Spleen (tissue), 13 donors: ENCODE measurements around the gene VCX3A. TPM values are rescaled to one million over a fixed set of nuclear protein-coding genes. Genes with fewer than 3 reads are reported as not detected.
"Not testable (repeated sequence)": the region's sequence is repeated elsewhere in the genome, so short reads cannot be mapped to it uniquely, and the experiment has no call there.

Source experiments
- DNase-seq: peaks from one replicate; pipeline ENCODE4 v3.0.0-alpha.2; 2020
- H3K27ac ChIP-seq, 8 donors: fragments of 200-600 bp; sonication (generic) in 7 of 8; 1 replicate in 4 of 8; 2 replicates in 4 of 8; pipeline versions ENCODE4 v1.5.0 to v1.8.0; 2016 to 2021; ENCODE audit warnings: inconsistent platforms in 4 of 8, mild to moderate bottlenecking in 4 of 8, moderate library complexity in 1 of 8
- H3K27me3 ChIP-seq, 7 donors: fragments of 200-600 bp; sonication (generic) in 6 of 7; replicated peaks in 1 of 7; 1 replicate in 4 of 7; 2 replicates in 3 of 7; pipeline versions ENCODE4 v1.5.0 to v1.8.0; 2016 to 2021; ENCODE audit warnings: inconsistent platforms in 3 of 7, mild to moderate bottlenecking in 1 of 7
- H3K36me3 ChIP-seq, 6 donors: fragments of 200-600 bp; sonication (generic) in 5 of 6; 1 replicate in 4 of 6; 2 replicates in 2 of 6; pipeline versions ENCODE4 v1.5.0 to v1.8.0; 2016 to 2021; ENCODE audit warnings: inconsistent platforms in 2 of 6
- H3K4me1 ChIP-seq, 6 donors: fragments of 200-600 bp; sonication (generic) in 5 of 6; 1 replicate in 3 of 6; 2 replicates in 3 of 6; pipeline versions ENCODE4 v1.5.0 to v1.8.0; 2016 to 2021; ENCODE audit warnings: inconsistent platforms in 3 of 6
- H3K4me3 ChIP-seq, 8 donors: fragments of 200-600 bp; sonication (generic) in 7 of 8; 1 replicate in 4 of 8; 2 replicates in 4 of 8; pipeline versions ENCODE4 v1.5.0 to v1.8.0; 2016 to 2021; ENCODE audit warnings: inconsistent platforms in 4 of 8, mild to moderate bottlenecking in 4 of 8, moderate library complexity in 2 of 8
- H3K9me3 ChIP-seq, 8 donors: fragments of 200-600 bp; sonication (generic) in 7 of 8; 1 replicate in 4 of 8; 2 replicates in 4 of 8; pipeline versions ENCODE4 v1.5.0 to v1.8.0; 2016 to 2021; ENCODE audit warnings: inconsistent platforms in 4 of 8
- POLR2A ChIP-seq, 3 donors: fragments of 450-650 bp; IDR thresholded peaks; one replicate each; pipeline ENCODE4 v1.5.1; 2017; ENCODE audit warnings: antibody characterized with exemption in 3 of 3, mild to moderate bottlenecking in 1 of 3
- POLR2AphosphoS5 ChIP-seq, 3 donors: sonication (generic); formaldehyde crosslinking; IDR thresholded peaks; one replicate each; pipeline ENCODE4 v1.5.1; 2017; ENCODE audit warnings: antibody characterized with exemption in 3 of 3
- WGBS, 5 donors: extraction: QIAGEN DNeasy Blood & Tissue Kit in 3 of 5; methylation state at CpG; one replicate each; pipeline versions ENCODE4 v1.1.5 to v1.1.7; 2013 to 2018; 5-methylcytosine and 5-hydroxymethylcytosine counted together
- intact Hi-C: fragments of 100-400 bp; cut with DNase I; formaldehyde crosslinking; loops from one replicate; pipeline ENCODE4 v1.15.0; 2023; ENCODE audit warnings: low total_unique reads
- long read RNA-seq, 2 donors: transcript quantifications; one replicate each; lab custom pipeline, GENCODE V29; 2026
- polyA plus RNA-seq, 3 donors: library from polyadenylated mRNA; stranded (reverse); fragments of 200-250 nt; gene quantifications; one replicate each; pipeline ENCODE4 v1.2.1, GENCODE V29; 2013
- total RNA-seq, 7 donors: library from RNA; depleted of rRNA in 3 of 7; stranded (reverse); fragments of >200 nt in 3 of 7; fragmentation: NEBNext Ultra II Directional in 4 of 7; extraction: Animal tissue kit (Norgen Biotek cat#: 25700) in 4 of 7; gene quantifications; one replicate each; pipeline versions ENCODE4 v1.1.0 to v1.2.1, GENCODE V29; 2016 to 2021
- TF ChIP-seq, protein P1 (sequence below), 11 experiments: fragments of 200-600 bp in 7 of 11; fragments of 450-650 bp in 4 of 11; sonication (generic) in 4 of 11; IDR thresholded peaks in 8 of 11; conservative IDR thresholded peaks in 3 of 11; 1 replicate in 7 of 11; 2 replicates in 4 of 11; pipeline versions ENCODE4 v1.4.0 to v1.8.0; 2016 to 2021; ENCODE audit warnings: antibody characterized with exemption in 11 of 11, inconsistent platforms in 4 of 11, mild to moderate bottlenecking in 1 of 11
- donor health status: healthy with polysubstance abuse.
- donor health status: DM: no; HTN: no; CAD: no; lungs with moderate emphysema.
- donor health status: DM: no; HTN: no; CAD: no.
- donor health status: Bipolar disorder and iron deficiency.
- donor health status: healthy.
- donor health status: DM: no; HTN: no; CAD: no.
- donor health status: DM: yes; HTN: yes; CAD: no.

VCX3A gene
- under 1 TPM in 1 of 7 donors, not detected in 6; 0.85 TPM for total RNA-seq
- polyA plus RNA-seq, result under 1 TPM in 2 of 3 donors, not detected in 1; 0.16 to 0.20 TPM
- long read RNA-seq, donor 1, result 0 reads
- long read RNA-seq, donor 2, result 0 reads

- H3K36me3 ChIP-seq, DNase-seq, H3K27me3 ChIP-seq, H3K27ac ChIP-seq, H3K4me3 ChIP-seq, H3K9me3 ChIP-seq, intact Hi-C loops, H3K4me1 ChIP-seq: not testable (repeated sequence)
- 74 to 92% (median 90%) methylated on average over 1 of the region's 1 CpG for WGBS, 5 donors
Measured at GRCh38 chrX:6535018-6535417, at the start of gene VCX3A. Gene VCX3A, minus strand, starts transcription at chrX:6535118. Its CDS starts 621 bp downstream, at chrX:6534497.

GRCh38 chrX:6574762-6575161 is 39.8 kb upstream of the VCX3A start:
- Histone ChIP-seq H3K4me1 (no peaks in the 10 kb centered on the region), H3K4me3 (no peak overlapping the region), H3K36me3 (no peaks in the 10 kb centered on the region), H3K27ac (no peak overlapping the region), H3K9me3 (no peaks in the 10 kb centered on the region), H3K27me3 (no peaks in the 10 kb centered on the region)
- TF ChIP-seq POLR2AphosphoS5 (IDR thresholded peaks at IDR 0.05) (no peak), POLR2A (IDR thresholded peaks at IDR 0.05) (no peak)
- TF ChIP-seq, protein P1, sequence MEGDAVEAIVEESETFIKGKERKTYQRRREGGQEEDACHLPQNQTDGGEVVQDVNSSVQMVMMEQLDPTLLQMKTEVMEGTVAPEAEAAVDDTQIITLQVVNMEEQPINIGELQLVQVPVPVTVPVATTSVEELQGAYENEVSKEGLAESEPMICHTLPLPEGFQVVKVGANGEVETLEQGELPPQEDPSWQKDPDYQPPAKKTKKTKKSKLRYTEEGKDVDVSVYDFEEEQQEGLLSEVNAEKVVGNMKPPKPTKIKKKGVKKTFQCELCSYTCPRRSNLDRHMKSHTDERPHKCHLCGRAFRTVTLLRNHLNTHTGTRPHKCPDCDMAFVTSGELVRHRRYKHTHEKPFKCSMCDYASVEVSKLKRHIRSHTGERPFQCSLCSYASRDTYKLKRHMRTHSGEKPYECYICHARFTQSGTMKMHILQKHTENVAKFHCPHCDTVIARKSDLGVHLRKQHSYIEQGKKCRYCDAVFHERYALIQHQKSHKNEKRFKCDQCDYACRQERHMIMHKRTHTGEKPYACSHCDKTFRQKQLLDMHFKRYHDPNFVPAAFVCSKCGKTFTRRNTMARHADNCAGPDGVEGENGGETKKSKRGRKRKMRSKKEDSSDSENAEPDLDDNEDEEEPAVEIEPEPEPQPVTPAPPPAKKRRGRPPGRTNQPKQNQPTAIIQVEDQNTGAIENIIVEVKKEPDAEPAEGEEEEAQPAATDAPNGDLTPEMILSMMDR (IDR thresholded peaks at IDR 0.05 in 8 of 11, conservative IDR thresholded peaks at IDR 0.05 in 3 of 11), result no peak
- intact Hi-C loops, result no loop called here
- whole genome bisulfite sequencing, 5 donors, result 67 to 85% (median 71%) methylated on average over 5 of the region's 5 CpGs
- DNase-seq, result no peak

GRCh38 chrX:6568031-6568430 is 33.1 kb upstream of the VCX3A start:
- DNase-seq, result no peak
- no peak overlapping the region for H3K4me3 ChIP-seq
- no peaks in the 10 kb centered on the region for H3K27me3 ChIP-seq
- no peaks in the 10 kb centered on the region for H3K36me3 ChIP-seq
- TF ChIP-seq, protein P1 (IDR thresholded peaks at IDR 0.05 in 8 of 11, conservative IDR thresholded peaks at IDR 0.05 in 3 of 11), result no peak
- H3K4me1 ChIP-seq, result no peaks in the 10 kb centered on the region
- WGBS, 5 donors, result 68 to 82% (median 80%) methylated on average over 3 of the region's 3 CpGs
- peaks cover 0 to 10% (median 0%) of the 10 kb centered on the region in 8 donors for H3K9me3 ChIP-seq
- intact Hi-C loops, result no loop called here
- H3K27ac ChIP-seq, result no peak overlapping the region

DNA sequence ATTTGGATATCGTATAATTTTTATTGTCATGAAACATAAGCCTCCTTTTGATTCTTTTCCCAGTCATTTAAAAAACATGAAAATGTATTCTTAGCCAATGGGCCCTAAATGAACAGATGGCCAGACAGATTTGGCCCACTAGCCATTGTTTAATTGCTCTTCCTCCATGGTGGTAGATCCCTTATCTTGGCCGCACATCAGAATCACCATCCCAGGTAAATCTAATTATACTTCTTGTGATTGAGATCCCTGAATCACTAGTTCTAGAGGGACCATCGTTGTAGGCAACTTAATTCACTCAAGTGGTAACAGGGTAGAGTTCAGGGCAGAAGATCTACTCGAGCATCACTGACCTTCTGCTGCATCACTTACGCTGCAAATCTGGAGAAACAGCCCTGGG is 24.1 kb upstream of the VCX3A start:
- Histone ChIP-seq H3K4me1 (no peaks in the 10 kb centered on the region), H3K4me3 (no peak overlapping the region), H3K9me3 (peaks cover 0 to 35% (median 2%) of the 10 kb centered on the region in 8 donors), H3K27ac (no peak overlapping the region), H3K36me3 (no peaks in the 10 kb centered on the region), H3K27me3 (no peaks in the 10 kb centered on the region)
- no peak for DNase-seq
- intact Hi-C loops, result no loop called here
- WGBS, 5 donors, result 83 to 89% (median 87%) methylated on average over 5 of the region's 5 CpGs
- TF ChIP-seq POLR2A (IDR thresholded peaks at IDR 0.05) (no peak), POLR2AphosphoS5 (IDR thresholded peaks at IDR 0.05) (no peak)
- TF ChIP-seq, protein P1 (IDR thresholded peaks at IDR 0.05 in 8 of 11, conservative IDR thresholded peaks at IDR 0.05 in 3 of 11), result no peak

DNA sequence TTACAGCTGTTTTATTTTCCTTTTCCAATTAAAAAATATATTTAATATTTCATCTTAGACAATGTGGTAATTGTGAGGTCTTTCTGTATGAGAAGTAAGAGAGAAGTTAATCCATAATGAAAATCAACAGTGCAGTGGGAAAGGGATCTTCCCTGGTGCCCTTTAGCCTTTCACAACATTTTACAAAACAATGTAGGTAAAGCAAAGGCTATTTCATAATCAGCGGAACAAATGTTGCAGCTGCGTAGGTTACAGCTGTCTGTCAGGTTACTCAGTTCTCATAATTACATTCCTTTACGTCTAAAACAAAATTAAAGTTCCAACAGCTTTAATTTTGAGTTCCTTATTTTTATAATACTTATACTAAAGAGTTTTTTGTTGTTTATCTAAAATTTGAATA is 22.8 kb upstream of the VCX3A start:
- WGBS, 5 donors, result 90 to 100% (median 94%) methylated on average over 3 of the region's 3 CpGs
- no peak overlapping the region for H3K27ac ChIP-seq
- no peaks in the 10 kb centered on the region for H3K27me3 ChIP-seq
- intact Hi-C loops, result no loop called here
- no peak for TF ChIP-seq POLR2A (IDR thresholded peaks at IDR 0.05)
- TF ChIP-seq, protein P1 (IDR thresholded peaks at IDR 0.05 in 8 of 11, conservative IDR thresholded peaks at IDR 0.05 in 3 of 11), result no peak
- TF ChIP-seq POLR2AphosphoS5 (IDR thresholded peaks at IDR 0.05), result no peak
- no peak for DNase-seq
- H3K4me1 ChIP-seq, result no peaks in the 10 kb centered on the region
- H3K9me3 ChIP-seq, result peaks cover 0 to 29% (median 2%) of the 10 kb centered on the region in 8 donors
- no peak overlapping the region for H3K4me3 ChIP-seq
- no peaks in the 10 kb centered on the region for H3K36me3 ChIP-seq
